GM21576 (cell line): Measurements from ENCODE around the gene SSR4.

Experiments used
- ATAC-seq: cut with Tn5 transposase; IDR thresholded peaks from one replicate; pipeline ENCODE4 v1.9.1; 2021; ENCODE audit warnings: mild to moderate bottlenecking, moderate library complexity; ENCODE audit not compliant: unreplicated experiment

Gene SSR4

DNA sequence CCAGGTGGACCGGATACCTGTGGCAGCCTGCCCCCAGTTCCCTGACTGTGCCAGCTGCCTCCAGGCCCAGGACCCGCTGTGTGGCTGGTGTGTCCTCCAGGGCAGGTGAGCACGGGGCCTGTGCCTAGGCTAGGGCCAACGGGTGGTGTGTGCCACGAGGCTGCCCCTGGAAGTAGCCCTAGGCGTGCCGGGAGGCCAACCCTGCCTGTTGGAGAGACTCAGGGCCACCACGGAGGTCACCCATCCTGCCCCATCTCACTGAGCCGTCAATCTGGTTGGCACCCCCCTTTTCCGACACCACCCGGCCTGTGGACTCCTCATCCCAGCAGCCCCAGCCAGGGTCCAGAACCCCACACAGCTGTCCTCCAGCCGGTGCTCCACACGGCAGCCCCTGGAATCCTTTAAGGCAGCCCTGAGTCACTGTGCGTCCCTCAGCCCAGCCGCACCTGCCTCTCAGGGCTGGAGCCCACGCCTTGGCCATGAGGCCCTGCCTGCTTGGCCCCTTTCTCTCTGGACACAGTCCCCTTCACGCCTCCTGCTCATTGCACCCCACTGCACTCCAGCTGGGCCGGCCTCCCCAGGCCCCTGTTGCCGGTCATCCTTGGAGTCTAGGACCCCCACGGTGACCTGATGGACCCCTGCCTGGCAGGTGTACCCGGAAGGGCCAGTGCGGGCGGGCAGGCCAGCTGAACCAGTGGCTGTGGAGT is 25.2 kb upstream of the SSR4 start:
- ATAC-seq, result no peak

- ATAC-seq, result no peak
Measured at GRCh38 chrX:153769865-153770600, 24.4 kb upstream of the SSR4 start.

DNA sequence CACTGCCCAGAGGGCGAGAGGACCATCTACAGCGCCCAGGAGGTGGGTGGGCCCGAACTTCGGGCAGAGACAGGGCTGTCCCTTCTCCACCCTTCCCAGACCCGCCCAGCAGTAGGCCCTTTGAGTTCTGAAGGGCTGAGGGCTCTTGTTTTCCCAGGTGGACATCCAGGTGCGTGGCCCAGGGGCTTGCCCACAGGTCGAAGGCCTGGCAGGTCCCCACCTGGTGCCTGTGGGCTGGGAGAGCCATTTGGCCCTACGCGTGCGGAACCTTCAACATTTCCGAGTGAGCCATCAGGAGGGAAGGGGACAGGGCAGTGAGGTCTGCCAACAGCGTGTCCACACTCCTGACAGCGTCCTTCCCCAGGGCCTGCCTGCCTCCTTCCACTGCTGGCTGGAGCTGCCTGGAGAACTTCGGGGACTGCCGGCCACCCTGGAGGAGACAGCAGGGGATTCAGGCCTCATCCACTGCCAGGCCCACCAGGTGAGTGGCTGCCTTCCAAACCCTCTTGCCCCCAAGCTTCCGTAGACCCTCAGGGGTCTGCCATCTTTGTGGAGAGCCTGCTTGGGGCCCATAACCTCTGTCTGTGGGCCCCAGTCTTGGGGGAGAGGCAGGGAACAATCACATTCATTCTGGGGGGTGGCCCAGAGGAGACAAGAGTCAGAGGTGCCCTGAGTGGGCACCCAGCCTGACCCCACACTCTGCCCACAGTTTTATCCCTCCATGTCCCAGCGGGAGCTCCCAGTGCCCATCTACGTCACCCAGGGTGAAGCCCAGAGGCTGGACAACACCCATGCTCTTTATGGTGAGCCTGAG is 23.7 kb upstream of the SSR4 start:
- no peak for ATAC-seq

GRCh38 chrX:153771415-153772315 is 22.8 kb upstream of the SSR4 start:
- no peak for ATAC-seq

- no peak for ATAC-seq
Measured at GRCh38 chrX:153772316-153773217, 21.9 kb upstream of the SSR4 start.

- ATAC-seq, result no peak
Measured at GRCh38 chrX:153773218-153773611, 21.3 kb upstream of the SSR4 start.

DNA sequence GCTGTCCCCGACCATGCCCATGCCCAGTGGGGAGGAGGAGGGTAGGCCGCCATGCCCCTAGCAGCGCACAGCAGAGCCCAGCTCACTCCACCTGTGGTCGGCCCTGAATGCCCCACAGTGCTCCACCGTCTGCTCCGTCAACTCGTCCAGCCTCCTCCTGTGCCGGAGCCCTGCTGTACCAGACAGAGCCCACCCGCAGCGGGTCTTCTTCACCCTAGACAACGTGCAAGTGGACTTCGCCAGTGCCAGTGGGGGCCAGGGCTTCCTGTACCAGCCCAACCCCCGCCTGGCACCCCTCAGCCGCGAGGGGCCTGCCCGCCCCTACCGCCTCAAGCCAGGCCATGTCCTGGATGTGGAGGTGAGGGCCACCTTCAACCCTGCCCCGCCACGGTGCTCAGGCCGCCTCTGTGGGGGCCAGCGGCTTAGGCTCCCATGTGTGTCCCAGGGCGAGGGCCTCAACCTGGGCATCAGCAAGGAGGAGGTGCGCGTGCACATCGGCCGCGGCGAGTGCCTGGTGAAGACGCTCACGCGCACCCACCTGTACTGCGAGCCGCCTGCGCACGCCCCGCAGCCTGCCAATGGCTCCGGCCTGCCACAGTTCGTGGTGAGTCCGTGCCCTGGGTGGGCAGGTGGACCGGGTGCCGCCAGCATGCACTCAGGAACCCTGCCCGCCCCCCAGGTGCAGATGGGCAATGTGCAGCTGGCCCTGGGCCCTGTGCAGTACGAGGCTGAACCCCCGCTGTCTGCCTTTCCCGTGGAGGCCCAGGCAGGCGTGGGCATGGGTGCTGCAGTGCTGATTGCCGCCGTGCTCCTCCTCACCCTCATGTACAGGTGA is 20.5 kb upstream of the SSR4 start:
- ATAC-seq, result no peak

GRCh38 chrX:153774576-153775292 is 19.7 kb upstream of the SSR4 start:
- no peak for ATAC-seq

- no peak for ATAC-seq
Measured at GRCh38 chrX:153775293-153776119, 19.0 kb upstream of the SSR4 start.

DNA sequence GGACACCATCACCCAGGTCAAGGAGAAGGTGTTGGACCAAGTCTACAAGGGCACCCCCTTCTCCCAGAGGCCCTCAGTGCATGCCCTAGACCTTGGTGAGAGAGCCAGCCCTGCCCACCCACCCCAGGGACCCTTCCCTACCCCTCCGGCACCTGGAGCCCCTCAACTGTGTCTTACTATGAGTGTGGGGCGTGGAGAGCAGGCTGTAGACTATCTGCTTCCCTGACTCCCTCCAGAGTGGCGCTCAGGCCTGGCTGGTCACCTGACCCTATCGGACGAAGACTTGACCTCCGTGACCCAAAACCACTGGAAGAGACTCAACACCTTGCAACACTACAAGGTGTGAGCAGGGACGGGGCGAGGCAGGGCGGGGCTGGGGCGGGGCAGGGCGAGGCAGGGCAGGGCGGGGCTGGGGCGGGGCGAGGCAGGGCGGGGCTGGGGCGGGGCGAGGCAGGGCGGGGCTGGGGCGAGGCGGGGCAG is 18.3 kb upstream of the SSR4 start:
- no peak for ATAC-seq

DNA sequence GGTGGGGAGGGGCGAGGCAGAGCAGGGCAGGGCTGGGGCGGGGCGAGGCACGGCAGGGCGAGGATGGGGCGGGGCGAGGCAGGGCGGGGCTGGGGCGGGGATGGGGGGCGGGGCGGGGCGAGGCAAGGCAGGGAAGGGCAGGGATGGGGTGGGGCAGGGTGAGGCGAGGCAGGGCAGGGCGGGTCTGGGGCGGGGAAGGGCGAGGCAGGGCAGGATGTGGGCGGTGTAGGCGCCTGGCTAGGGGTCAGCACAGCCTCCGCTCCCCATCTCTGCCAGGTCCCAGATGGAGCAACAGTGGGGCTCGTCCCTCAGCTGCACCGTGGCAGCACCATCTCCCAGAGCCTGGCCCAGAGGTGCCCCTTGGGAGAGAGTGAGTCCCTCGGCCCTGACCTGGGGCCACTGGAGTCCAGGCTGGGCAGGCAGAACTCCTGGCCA is 17.8 kb upstream of the SSR4 start:
- no peak for ATAC-seq

- ATAC-seq, result no peak
Measured at GRCh38 chrX:153777261-153778090, 17.0 kb upstream of the SSR4 start.

DNA sequence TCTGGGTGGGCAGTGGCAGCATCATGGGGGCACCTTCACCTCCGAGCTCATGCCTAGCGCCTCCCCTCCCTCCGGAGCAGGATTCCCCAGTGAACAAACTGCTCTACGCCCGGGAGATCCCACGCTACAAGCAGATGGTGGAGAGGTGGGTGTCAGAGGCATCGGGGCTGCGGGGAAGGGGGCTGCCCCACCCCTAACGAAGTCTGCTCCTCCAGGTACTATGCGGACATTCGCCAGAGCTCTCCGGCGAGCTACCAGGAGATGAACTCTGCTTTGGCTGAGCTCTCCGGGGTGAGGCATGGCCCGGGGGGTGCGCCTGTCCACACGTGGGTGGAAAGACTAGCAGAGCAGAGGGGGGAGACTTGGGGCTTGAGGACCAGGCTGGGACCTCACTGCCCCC is 16.3 kb upstream of the SSR4 start:
- ATAC-seq, result no peak

DNA sequence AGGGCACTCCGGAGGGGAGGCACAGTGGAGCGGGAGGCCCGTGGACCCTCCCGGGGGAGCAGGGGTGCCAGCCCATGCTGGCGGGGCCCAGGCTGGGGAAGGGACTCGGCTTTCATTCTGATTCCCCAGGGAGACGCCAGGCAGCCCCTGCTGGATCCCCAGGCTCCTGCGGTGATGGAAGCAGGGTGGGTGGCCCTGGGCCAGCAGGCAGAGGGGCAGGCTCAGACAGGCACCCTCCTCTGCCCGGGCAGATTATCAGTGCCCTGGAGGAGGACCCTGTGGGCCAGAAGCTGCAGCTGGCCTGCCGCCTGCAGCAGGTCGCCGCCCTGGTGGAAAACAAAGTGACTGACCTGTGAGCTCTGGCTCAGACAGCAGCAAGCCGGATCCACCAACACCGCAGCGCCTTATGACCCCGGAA is 15.8 kb upstream of the SSR4 start:
- ATAC-seq, result no peak

DNA sequence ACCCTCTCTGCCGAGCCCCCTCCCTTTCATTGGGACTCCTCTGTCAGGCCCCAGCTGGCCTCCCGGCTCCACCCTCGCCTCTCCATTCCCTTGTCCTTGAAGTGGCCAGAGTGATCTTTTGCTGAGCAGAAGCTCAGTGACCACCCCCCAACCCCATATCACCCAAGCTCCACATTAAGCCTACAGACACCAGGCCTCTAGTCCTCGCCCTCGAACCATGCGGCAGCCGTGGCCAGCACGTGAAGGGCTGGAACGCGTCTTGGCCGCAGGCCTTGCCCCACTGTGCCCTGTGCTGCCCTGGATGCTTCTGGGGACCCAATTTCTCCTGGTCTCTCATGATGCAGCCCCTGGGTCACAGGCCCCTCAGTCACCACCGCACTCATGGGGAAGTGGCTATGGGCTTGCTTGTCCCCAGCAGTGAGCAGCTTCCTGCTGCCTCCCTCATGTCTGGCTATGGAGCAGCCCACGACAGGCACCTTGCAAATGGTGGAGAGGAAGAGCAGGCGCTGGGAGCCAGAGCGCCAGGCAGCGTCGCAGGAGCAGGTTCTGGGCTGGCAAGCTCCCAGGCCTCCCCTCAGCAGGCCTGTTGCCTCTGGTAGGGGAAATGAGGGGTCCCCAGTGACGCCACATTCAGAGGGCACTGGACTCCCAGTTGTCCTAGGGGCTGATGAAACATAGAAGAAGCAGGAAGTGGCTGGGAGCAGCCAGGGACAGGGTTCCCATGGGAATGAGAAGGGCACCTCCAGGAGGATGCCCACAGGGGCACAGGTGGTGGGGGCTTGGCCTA is 14.4 kb upstream of the SSR4 start:
- no peak for ATAC-seq
